ENCODE measurements around the gene CMC2.

CMC2 gene

DNA sequence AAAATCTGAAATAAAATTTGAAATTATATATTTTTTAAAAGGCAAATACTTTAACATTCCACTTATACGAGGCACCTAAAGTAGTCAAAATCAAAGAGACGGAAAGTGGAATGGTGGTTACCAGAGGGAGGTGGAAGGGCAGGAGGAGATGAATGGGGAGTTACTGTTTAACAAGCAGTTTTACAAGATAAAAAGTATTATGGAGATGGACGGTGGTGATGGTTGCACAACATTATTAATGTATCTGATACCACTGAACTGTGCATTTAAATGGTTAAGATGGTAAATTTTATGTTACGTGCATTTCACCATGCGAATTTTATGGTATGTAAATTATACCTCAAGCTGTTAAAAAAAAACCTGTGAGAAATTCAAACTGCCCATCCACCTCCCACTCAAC is 5.4 kb downstream of the CMC2 start:
- DNase-seq: no peak

DNA sequence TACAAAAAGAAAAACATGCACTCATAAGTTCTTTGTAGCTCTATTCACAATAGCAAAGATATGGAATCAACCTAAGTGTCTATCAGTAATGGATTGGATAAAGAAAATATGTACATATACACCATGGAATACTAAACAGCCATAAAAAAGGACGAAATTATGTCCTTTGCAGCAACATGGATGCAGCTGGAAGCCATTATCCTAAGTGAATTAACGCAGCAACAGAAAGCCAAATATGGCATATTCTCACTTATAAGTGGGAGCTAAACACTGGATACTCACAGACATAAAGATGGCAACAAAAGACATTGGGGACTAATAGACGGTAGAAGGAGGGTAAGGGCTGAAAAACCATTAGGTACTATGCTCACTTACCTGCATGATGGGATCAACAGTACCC is 5.8 kb downstream of the CMC2 start:
- DNase-seq: no peak

DNA sequence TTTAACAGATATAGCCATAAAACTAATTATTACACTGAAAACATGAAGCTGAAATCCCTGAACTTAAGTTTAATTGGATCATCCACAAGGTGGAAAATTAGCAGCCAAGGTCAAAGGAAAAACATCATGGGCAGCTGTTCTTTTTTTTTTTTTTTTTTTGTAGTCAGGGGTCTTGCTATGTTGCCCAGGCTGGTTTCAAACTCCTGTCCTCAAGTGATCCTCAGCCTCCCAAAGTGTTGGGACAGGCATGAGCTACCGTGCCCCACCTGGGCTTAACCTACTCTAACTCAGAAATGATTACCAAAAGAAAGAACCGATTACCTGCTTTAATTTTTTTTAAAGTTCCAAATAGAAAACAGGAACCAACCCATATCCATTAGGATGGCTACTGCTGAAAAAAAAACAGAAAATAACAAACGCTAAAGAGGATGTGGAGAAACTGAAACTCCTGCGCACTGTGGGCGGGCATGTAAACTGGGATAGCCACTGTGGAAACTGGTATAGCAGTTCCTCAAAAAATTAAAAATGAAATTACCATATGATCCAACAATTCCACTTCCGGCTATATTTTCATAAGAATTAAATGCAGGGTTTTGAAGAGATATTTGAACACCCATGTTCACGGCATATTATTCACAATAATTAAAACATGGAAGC is 8.6 kb downstream of the CMC2 start:
- DNase-seq: no peak

DNA sequence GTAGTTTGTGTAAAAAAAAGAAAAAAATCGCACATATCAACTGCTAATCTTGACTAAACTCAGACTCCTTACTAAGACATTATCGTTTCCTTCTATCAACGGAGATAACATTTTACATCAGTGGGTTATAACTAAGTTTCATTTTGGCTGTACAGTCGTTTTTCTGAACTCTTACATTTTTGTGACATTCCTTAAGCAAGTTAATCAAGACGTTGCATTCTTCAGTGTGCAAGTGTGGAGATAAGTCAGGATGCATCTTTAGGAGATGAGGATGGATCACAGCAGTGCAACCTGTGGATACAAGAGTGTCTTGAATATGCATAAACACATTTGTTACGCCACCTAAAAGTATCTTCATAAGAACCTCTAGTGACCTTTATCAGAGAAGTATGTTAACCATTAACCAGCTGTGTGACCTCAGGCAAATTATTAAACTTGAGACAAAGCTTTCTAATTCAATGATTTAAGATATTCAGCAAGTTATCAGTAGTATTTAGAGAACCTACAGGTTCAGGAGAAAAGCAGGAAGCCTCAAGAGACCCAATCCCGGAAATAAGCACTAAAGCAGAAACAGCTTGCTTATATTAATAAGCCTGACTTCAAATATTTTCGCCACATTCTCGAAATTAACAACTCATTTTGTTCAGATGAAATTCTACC is 9.4 kb downstream of the CMC2 start:
- no peak for DNase-seq

DNA sequence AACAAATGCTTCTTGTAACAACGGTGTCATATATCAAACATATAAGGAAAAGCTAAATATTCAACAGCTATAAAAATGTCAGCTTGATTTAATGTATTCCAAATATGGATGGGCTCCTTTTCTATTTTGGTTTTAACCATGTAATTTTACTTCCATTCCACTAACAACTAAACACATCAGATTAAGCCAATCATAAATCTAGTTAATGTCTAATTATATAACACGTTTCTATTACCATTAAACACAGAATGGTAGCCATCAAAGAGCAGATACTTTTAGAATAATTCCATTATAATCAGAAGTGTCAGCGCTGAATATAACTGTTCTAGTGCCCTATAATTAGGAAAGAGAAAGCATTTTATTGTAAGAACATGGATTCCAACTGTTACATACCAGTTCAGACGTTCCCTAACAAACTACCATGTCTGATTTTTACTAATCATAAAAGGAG is 10.0 kb downstream of the CMC2 start:
- no peak for DNase-seq

DNA sequence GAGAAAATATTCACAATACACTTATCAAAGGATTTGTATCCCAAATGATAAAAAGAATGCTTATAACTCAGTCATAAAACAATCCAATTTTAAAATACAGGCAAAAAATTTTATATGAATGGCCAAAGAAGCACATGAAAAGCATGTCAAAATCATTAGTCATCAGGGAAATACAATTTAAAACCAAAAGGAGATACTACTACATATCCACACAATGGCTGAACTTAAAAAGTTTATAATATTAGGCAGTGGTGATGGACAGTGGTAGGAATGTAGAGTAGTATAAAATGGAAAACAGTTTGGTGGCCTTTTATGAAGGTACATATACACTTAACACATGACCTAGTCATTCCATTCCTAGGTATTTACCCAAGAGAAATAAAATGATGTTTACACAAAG is 12.2 kb downstream of the CMC2 start:
- no peak for DNase-seq

DNA sequence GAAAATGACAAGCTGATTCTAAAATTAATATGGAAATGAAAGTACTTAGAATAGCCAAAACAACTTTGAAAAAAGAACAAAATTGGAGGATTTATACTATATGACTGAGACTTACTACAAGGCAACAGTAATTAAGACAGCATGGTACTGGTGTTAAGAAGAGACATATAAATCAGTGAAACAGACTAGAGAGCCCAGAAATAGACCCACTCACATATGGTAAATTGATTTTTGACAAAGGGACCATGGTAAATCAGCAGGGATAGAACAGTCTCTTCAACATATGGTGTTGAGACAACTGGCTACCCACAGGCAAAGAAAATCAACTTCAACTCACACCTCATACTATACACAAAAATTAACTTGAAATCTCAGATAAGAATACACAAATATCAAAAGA is 12.9 kb downstream of the CMC2 start:
- no peak for DNase-seq

DNA sequence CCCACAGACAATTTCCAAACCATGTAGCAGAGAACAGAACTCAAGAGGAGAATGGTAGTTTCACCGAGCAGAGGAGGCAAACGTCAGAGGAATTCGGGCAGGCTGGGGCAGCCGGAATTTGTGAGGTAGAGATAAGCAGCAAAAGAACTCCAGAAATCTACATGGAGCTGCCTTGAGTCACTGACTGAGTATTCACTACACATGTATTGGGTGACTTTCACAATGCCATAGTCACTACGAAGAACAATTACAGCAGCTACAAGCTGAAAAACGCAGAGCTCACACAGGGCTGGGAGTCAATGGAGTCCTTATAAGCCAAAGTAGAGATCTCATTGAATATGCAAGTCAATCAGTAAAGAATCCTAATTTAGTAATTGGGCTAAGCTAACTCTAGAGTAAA is 13.4 kb downstream of the CMC2 start:
- no peak for DNase-seq

DNA sequence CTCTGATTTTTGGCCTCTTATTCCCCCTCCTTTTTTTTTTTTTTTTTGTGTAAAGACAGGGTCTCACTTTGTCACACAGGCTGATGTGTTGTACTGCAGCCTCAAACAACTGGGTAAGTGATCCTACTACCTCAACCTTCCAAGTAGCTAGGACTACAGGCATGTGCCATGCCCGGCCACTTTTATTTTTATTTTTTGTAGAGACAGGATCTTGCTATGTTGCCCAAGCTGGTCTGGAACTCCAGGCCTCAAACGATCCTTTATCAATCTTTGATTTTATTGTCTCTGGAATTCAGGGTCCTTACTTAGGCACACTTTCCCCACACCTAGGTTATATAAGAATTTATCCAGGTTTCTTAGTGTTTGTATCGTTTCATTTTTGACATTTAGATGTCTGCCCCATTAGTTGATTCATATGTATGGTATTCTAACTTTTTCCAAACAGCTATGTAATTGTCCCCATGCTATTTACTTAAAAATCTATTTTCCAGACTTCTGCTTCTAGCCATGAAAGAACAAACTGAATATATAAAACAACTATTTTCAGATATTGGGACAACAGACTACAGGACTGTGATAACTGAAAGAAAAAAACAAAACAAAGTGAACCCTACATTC is 13.9 kb downstream of the CMC2 start:
- DNase-seq: no peak

DNA sequence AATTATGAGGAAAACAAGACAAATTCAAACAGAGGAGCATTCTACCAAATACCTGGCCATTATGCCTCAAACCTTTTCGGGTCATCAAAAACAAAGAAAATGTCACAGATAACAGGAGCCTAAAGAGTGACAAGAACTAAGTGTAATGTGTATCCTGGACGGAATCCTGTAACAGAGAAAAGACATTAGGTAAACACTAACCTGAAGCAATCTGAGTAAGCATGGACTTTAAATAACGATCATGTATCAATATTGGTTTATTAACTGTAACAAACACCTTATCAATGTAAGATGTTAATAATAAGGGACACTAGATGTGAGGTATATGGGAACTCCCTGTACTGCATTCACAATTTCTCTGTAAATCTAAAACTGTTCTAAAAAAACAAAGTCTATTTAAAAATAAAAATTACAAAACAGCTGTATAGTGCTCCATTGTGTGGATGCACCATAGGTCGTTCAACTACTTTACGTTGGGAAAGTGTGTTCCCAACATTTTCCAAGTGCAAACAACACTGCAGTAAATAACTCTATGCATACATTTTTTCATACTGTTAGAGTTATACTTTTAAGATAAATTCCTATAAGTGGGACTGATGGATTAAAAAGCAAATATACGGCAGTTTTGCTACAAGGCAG is 14.8 kb downstream of the CMC2 start:
- no peak for DNase-seq

DNA sequence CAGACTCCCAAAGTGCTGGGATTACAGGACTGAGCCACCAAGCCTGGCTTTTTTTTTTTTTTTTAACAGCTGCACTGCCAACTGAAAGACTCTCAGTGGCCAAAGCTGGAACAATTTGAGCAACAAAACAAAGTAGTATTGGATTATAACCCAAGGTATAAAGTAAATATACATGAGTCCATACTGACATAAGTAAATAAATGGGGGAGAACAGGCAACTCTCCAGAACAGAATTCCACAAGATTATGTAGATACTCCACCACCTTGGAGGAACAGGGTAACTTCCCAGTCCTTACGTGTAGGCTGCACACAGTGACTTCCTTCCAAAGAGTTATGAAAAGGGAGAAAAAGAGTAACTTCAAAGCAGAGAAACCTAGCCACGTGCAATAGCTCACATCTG is 15.7 kb downstream of the CMC2 start:
- no peak for DNase-seq

DNA sequence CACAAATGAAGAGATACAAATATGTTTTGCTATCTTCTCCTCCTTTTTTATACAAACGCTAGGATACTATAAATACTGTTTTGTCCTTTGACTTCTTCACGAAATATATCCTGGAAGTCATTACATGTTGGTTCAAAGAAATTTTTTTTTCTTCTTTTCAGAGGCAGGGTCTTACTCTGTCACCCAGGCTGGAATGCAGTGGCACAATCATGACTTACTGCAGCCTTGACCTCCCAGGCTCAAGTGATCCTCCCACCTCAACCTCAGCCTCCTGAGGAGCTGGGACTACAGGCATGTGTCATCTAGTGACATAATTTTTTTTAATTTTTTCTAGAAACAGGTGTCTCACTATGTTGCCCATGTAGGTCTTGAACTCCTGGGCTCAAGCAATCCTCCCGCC is 16.1 kb downstream of the CMC2 start:
- DNase-seq: no peak

DNA sequence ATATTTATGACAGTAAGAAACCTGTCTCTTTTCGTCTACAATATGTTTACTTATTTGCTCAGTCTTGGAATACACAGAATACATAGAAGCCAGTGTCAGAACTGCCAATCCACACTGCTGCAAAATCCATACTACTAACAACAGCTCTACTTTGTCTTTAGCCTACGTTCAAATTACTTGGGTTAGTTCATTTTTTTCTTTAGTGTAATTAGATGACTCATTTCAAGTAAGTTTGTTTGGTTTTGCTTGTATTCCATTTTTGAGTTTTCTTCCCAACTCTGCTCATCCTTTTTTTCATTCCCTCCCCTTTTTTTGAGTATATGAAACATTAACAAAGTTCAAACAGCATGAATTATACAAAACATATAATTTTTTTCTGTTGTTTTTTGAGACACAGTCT is 16.9 kb downstream of the CMC2 start:
- no peak for DNase-seq

DNA sequence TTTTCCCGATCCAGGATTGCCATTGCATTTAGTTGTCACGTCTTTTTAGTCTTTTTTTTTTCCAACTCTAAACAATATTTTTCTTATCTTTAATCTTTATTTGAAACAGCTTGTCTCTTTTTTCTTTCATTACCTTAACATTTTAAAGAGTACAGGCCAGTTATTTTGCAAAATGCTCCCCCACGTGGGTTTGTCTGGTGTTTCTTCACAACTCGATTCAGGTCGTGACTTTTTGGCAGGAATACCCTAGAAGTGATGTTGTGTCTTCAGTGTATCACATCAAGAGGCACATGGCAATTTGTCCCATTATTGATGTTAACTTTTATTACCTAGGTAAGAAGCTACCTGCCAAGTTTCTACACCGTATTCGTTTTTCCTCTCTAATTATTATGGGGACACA is 17.9 kb downstream of the CMC2 start:
- no peak for DNase-seq

DNA sequence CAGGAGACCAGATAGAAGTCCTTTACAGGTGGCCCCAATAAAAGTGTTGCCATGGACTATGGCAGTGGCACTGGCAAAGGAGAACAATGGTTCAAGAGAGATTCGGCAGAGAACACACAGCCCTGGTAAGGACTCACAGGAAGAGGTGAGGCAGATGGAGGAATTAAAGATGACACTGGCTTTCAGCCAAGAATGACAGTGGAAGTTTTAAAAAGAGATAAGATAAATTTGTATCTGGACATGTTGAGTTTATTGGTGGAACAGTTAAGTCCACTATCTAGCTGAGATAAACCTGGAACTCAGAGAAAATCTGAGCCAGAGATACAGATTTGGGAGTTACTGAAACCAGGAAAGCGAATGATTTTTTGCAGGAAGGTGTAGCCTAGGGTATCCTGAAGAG is 20.1 kb downstream of the CMC2 start:
- no peak for DNase-seq

DNA sequence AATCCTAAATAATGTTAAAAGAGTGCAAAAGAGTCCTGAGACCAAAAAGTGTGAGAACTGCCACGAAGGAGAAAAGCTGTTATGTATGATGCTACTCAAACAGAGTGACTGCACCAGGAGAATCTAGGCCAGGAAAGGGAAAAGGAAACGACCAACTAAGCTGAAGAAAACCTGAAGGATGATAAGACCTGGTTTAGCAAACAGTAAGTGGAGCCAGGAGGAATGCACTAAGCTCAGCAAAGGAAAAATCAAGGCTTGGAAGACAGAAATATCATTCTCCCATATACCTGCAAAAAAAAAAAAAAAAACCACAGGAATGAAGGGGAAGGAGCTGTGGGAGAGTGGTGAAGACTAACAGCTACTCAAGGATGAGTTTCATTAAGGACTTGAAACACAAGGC is 21.1 kb downstream of the CMC2 start:
- DNase-seq: no peak

DNA sequence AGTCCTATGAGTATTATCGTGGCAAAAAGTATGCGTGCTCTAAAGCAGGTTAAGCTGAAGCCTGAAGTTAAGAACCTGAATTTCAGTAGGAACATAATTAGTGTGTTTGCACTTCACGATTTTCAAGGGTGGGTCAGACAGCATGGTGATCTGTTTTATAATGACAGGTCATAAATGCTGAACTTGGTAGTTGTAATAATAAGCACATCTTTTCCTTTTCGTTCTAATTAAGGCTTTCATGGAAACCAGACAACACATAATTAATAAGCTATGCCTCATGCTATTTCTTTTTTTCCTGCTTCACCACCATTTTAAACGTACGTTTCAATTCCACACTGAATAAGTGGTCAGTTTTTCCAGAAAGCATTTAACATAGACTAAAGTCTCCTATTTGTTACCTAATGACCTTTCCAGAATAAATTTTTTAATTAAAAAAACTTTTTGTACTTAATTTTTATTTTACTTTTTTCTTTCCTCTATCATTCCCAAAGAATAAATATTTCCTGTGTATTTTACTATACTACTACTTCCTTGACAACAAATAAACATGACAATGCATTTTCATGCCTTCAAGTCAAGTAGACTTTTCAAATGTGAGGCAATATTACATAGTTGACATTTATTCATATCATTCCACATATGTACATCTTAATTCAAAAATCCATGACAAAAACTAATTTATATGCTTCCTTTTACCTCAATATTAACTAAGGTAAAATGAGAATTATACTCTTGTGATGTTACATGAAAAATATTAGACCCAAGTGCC is 22.4 kb downstream of the CMC2 start:
- DNase-seq: no peak

DNA sequence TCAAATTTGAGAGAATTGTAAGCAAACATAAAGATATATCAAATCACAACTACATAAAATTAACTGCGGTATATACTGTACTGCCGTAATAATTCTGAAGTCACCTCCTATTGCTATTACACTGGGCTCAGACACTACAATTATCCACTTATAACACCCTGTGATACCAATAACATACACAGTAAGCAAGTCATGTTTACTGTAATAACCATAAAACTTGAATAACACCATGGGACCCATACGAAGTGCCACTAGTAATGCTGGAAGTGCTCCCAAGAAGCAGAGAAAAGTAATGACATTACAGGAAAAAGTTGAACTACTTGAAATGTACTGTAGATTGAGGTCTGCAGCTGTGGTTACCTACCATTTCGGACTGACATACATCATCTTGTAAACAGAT is 24.0 kb downstream of the CMC2 start:
- DNase-seq: no peak

DNA sequence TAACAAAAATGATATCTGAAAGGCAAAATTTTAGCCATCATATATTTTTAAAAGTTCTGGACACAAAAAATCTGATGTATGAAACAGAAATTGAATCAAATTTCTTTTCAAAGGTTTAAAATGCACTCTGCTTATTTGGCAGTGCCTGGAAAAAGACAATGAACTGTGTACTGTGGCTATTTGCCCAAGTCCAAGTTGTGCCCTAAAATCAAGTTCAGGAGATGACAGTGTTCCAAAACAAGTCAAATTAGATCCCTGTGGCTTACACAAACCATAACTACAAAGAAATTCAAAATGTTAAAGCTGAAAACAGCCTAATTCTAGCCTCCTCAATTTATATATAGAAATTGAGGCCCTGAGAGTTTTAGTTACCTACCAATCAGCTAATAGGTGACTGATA is 25.6 kb downstream of the CMC2 start:
- no peak for DNase-seq

DNA sequence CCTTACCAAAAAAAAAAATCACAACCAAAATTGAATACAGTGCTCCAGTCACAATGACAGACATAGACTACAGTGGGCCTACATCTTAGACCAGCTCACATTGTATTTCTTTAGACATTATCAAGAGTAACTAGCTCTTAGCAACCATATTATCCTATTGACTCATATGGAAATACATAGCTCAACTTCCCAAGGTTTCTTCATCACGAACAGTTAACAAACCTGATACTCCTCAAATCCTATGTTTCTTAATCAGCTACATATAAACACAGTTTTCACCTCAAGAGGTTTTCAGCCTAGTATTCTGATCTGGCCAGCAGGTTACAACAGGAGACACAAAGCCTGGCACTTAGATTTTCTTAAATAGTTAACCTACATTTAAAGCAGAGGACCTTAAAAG is 29.7 kb downstream of the CMC2 start:
- DNase-seq: no peak

DNA sequence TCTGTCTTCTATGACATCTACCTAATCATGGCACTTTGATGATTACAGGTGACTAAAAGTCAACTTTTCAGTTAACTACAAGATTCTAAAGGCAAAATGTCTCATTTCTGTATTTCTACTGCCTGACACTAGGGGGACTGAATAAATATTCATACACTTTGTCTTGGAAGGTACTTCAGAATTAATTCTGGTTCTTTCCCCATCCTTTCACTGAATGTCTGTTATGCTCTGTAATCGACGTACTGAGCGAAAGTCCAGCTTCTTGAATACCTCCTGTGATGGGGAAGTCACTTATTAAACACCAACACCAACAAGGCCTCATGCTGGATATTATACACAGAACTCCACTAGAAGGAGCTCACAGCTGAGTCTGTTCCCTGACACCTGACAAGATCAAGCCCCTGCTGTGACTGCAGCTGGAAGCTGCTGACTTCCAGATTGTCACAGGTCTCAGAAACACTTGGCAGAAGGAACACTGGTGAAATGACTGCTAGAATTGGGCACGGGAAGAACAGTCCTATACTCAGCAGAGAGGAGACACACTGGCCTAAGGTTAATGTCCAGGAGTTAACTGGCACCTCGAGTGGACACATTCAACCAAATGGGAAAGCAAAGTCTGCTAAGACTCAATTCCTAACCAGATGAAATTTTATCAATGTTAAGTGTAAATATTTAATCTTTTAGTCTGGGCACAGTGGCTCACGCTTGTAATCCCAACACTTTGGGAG is 31.9 kb downstream of the CMC2 start:
- DNase-seq: no peak

DNA sequence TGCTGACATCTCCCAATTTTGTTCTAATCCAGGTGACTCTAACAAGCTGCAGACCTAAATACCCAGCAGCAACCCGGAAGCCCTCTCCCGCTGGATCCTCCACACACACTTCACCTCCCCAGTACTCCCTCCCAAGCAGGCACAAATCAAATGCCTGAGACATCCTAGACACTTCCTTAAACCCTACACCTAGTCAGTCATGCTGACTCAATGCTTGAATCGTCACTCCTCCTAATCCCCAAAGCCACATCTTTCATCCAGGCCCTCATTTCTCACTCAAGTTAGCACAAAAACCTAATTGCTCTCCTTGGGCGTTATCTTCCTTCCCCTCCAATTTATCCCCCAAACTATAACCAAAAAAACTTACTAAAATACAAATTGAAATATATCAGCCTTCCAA is 32.7 kb downstream of the CMC2 start:
- no peak for DNase-seq

DNA sequence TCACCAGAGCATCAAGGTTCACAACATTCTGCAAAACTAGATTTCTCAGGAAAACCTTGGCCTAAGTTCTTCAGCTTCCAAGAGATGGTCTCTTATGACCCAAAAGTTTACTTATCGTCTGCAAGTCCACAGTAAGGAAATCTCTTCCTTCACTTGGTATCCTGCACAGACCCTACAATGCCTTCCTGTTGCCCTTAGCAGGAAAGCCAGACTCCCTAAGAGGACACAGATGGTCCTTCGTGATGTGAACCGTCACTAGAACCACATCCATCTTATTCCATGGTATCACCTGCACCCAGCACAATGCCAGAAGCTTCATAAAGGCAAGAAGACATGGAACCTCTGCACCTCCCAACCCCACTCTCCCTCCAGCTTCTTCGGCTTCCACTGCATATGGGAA is 34.1 kb downstream of the CMC2 start:
- DNase-seq: no peak

All from activated CD4-positive, alpha-beta T cell treated with anti-CD3 and anti-CD28 coated beads for 48 hours (primary cell).